GM21825 (cell line): Measurements from ENCODE around the gene TFF3.

Experiments
- ATAC-seq: cut with Tn5 transposase; IDR thresholded peaks from one replicate; pipeline ENCODE4 v1.9.1; 2021; ENCODE audit warnings: mild to moderate bottlenecking, moderate library complexity; ENCODE audit not compliant: unreplicated experiment

TFF3 gene, protein sequence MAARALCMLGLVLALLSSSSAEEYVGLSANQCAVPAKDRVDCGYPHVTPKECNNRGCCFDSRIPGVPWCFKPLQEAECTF

GRCh38 chr21:42315296-42315891 is at the start of gene TFF3:
TSS of gene TFF3 (minus strand) at chr21:42315409. CDS start at chr21:42315374, 35 bp downstream.
- no peak for ATAC-seq

- ATAC-seq = no peak
Measured at GRCh38 chr21:42364304-42364865, 49.2 kb upstream of the TFF3 start.

DNA sequence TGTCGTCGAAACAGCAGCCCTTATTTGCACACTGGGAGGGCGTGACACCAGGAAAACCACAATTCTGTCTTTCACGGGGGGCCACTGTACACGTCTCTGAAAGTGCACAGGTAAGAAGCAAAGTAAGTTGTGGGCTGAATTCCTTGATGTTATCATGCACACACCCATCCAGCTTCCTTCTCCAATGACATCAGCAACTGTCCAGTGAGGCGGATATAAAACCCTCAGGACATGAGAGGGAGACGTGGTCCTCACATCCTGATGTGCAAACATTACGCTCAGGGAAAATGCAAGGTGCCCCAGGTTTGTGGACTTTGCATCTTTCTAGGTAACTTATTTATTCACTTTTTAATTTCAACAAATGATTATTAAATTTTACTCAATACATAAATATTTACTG is 48.1 kb upstream of the TFF3 start:
- no peak for ATAC-seq

DNA sequence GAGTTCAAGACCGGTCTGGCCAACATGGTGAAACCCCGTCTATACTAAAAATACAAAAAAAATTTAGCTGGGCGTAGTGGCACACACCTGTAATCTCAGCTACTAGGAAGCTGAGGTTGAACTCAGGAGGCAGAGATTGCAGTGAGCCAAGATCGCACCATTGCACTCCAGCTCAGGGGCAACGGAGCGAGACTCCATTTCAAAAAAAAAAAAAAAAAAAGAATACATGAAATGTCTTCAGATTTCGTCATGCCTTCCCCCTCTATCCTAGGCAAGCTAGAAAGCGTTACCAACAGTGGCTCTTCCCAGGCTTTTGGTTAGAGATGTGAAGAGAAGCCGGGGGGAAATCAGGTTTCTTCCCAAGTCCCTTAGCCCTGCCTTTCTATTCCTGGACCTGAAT is 47.5 kb upstream of the TFF3 start:
- no peak for ATAC-seq

DNA sequence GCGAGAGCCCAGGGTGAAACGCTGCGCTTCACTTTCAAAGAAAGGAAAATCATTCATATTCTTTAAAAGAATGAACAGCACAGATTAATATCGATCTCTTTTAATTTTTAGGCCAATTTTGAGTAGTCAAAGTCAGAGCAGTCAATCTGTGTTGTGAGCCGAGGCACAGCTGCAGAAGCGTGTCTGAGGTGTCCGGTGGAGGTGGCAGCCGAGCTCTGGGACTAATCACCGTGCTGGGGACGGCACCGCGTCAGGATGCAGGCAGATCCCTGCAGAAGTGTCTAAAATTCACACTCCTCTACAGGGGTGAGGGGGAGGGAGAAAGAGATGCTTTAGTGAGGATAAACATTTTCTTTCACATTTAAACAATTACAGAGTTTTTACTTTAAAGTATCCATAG is 47.0 kb upstream of the TFF3 start:
- no peak for ATAC-seq

- no peak for ATAC-seq
Measured at GRCh38 chr21:42361286-42361685, 46.1 kb upstream of the TFF3 start.

- ATAC-seq = no peak
Measured at GRCh38 chr21:42360317-42360716, 45.1 kb upstream of the TFF3 start.

DNA sequence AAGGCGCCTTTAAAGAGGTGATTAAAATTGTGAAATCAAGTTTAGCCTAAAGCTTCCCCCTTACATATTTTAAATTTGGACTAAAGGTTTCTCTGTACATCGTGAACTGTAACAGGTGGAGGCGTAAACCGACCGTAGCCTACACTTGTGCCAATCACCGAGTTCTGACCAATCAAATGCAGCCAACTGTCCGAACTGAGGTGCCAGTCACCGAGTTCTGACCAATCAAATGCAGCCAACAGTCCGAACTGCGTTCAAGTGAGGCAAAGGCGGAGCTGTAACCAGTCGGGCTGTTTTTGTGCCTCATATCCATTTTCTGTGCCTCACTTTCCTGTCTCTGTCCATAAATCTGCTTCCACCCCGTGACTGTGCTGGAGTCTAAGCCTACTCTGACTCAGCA is 43.7 kb upstream of the TFF3 start:
- ATAC-seq = no peak

DNA sequence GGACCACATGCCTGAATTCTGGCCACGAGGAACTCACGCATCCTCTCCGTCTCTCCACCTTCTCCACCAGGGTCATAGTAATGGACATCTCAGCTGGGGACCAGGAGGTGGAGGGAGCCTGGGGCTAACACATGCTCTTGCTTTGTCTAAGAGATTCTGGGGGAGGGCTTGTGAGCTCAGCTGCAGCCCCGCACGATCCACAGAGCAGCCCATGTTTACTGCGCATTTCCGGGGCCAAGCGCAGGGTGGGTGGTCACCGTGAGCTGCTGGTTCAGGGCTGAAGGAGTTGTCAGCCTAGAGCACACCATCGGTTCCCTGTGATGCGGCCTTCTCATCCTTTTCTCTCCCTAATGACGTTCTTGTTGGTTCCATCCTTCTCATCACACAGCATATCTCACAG is 43.1 kb upstream of the TFF3 start:
- ATAC-seq = no peak

DNA sequence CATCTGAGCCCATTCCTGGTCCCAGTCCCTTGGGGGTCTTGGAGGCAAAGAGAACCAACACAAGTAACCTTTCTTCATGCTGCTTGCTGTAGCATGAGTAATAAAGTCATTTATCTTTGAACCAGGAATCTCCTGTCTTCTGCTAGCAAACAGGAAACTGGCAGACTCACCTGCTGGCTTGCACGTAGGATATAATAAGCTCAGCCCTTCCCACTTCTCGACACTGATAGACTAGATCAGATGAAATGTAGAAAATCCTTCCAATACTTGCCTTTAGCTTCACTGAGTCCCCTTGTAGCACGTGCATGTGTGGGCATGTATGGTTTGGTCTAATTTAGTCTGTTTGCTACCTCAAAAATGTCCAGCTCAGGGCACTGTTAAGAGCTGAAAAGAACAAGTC is 42.1 kb upstream of the TFF3 start:
- no peak for ATAC-seq

DNA sequence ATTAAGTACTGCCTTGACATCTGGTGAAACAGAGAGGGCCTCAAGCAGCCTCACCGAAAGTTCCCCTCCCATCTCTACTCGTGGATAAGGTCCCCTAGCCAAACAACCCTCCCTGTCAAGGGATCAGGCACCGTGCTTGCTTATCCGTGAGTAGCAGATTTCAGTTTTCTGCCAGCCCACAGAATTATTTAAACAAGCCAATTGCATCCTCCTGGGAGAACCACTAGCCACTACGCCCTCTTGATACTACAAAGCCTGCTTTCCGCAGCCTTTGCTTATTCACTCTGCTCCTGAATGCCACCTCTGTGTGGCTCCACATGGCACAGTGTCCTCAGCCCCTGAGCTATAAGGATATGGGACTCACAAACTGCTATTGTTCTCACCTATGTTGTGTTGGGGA is 41.4 kb upstream of the TFF3 start:
- ATAC-seq = no peak

- ATAC-seq = no peak
Measured at GRCh38 chr21:42356046-42356445, 40.8 kb upstream of the TFF3 start.

DNA sequence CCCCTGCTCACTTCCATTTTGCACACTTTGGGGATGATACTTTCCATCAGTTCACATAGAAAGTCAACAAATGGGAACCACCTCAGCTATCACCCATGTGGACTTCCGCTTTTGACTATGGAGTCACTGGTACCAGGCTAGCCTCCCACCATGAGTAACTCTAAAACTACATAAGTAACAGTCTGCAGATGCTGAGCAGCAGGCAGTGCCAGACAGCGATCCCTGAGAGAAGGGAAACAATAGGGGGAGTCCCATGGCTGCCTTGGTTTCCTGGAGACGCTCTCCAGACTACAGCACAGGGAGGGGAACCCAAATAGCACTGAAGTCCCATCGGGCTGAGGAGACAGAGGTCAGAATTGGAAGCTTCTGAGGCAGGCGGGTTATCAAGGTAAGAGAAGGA is 38.4 kb upstream of the TFF3 start:
- ATAC-seq = no peak

- no peak for ATAC-seq
Measured at GRCh38 chr21:42352441-42353095, 37.4 kb upstream of the TFF3 start.

DNA sequence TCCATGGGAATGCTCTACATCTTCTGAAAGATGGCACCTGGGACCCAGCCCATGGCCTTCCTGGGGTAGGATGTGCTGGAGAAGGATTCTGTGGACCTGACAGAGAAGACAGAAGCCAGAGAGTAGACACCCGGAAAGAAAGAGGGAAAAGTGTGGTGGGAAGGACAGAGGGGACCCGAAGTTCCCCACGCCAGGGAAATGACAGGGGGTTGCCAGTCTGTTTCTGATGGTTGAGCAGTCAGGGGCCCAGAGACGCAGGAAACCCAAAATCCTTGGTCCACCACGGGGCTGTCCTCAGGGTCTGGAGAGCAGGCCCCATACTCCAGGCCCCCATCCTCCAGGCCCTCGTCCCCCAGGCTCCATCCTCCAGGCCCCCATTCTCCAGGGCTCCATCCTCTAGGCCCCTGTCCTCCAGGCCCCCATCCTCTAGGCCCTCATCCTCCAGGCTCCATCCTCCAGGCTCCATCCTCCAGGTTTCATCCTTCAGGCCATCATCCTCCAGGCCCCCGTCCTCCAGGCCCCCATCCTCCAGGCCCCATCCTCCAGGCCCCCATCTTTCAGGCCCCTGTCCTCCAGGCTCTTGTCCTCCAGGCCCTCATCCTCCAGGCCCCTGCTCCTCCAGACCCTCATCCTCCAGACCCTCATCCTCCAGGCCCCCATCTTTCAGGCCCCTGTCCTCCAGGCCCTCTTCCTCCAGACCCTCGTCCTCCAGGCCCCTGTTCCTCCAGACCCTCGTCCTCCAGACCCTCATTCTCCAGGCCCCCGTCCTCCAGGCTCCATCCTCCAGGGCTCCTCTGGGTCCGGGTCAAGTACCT is 36.6 kb upstream of the TFF3 start:
- no peak for ATAC-seq

GRCh38 chr21:42350927-42351426 is 35.8 kb upstream of the TFF3 start, which contains the start of gene TFF2:
TSS of gene TFF2 (minus strand) at chr21:42350994. CDS start at chr21:42350957, 37 bp downstream.
- no peak for ATAC-seq

DNA sequence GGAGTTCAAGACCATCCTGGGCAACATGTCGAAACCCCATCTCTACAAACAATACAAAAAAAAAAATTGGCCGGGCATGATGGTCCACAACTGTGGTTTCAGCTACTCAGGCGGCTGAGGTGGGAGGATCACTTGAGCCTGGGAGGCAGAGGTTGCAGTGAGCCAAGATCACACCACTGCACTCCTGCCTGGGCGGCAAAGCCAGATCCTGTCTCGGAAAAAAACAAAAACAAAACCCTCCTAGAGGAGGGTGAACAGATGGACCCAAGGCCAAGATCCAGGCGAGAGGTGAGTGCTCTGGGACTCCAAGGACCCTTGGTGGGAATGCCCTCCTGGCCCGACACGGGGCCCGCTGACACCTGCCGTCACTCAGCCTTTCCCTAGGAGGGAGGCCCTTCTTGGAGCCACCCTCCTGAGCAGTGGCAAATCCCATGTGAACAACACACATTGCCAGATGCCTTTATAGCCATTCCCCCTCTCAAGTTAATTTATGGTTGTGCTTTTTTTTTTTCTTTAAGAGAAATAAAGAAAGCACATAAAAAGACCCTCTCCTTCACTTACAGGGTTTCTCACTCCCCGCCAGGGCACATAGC is 35.2 kb upstream of the TFF3 start:
- ATAC-seq = no peak

DNA sequence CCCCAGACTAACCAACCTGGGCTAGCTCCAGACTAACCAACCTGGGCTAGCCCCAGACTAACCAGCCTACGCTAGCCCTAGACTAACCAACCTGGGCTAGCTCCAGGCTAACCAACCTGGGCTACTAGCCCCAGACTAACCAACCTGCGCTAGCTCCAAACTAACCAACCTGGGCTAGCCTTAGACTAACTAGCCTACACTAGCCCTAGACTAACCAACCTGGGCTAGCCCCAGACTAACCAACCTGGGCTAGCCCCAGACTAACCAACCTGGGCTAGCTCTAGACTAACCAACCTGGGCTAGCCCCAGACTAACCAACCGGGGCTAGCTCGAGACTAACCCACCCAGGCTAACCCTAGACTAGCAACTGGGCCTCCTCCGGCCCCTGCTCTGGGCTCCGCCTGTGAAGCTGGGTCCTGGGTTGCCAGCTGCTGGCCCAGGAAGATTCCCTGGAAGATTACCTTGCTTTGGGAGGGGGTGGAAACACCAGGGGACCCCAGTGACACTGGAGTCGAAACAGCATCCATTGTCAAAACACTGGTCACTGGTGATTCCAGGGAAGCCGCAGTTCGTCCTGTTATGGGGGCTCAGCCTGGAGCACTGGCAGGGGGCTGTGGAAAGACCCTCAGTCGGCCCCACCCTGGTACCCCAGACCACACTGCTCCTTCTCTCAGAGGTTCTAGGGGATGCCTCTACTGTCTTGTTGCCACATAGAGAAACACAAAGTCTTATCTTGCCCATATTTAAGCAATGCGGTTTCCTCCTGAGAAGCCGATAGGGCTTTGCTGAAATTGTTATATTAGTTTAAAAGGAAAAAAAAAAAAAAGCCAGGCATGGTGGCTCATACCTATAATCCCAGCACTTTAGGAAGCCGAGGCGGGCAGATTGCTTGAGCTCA is 34.5 kb upstream of the TFF3 start:
- ATAC-seq = no peak

DNA sequence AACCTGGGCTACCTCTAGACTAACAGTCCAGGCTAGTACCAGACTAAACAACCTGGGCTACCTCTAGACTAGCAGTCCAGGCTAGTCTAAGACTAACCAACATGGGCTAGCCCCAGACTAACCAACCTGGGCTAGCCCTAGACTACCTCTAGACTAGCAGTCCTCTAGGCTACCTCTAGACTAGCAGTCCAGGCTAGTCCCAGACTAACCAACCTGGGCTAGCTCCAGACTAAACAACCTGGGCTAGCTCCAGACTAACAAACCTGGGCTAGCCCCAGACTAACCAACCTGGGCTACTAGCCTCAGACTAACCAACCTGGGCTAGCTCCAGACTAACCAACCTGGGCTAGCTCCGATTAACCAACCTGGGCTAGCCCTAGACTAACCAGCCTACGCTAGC is 33.6 kb upstream of the TFF3 start:
- no peak for ATAC-seq
